Breast epithelium (tissue), 3 donors: ENCODE data around the gene ICOS.

Experiments used
- CTCF ChIP-seq, 3 donors: fragments of 450-650 bp; IDR thresholded peaks; one replicate each; pipeline ENCODE4 v1.5.1; 2016 to 2017; ENCODE audit warnings: antibody characterized with exemption in 3 of 3, mild to moderate bottlenecking in 3 of 3, moderate library complexity in 3 of 3
- POLR2A ChIP-seq: fragments of 450-650 bp; IDR thresholded peaks from one replicate; pipeline ENCODE4 v1.6.1; 2016; ENCODE audit warnings: antibody characterized with exemption, mild to moderate bottlenecking, moderate library complexity

DNA sequence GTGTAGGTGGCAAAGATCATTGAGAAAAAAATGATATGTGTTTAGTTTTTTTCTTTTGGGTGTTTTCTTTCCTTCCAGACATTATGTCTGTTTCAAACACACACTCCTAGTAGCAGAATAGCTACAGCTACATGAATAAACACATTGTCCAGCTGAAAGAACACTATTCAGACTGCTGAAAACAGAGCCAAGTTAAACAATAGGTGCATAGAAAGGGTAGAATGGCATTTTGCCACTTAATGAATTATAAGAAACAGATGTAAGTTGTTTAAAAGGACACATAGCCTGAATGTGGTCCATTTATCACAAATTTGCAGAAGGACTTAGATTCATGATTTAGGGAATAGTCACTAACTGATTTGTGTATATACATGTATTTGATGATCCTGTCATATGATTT is 48.9 kb upstream of the ICOS start:
- TF ChIP-seq CTCF (IDR thresholded peaks at IDR 0.05) (no peak), POLR2A (no peak)
